Endothelial cell of umbilical vein (primary cell): Measurements from ENCODE around the gene PDE8B. TPM values are rescaled to one million over a fixed set of nuclear protein-coding genes. Genes with fewer than 3 reads are reported as not detected.

ENCODE experiments used
- BruUV-seq: library from RNA; stranded (reverse); fragments of 400-500 nt; replicated peaks from 2 replicates; lab custom pipeline; 2021; lab: Mats Ljungman, UMichigan
- CTCF ChIA-PET: fragments of 300-600, 350-600 bp; sonication (Branson Sonifier 250); formaldehyde crosslinking; loops from one replicate; lab custom pipeline; 2021; ENCODE audit warnings: antibody characterized with exemption, inconsistent platforms; lab: Charles Lee
- POLR2A ChIA-PET: fragments of 300-600, 350-600 bp; sonication (Branson Sonifier 250); formaldehyde crosslinking; loops from one replicate; lab custom pipeline; 2021; ENCODE audit warnings: antibody characterized with exemption, inconsistent platforms; lab: Charles Lee
- DNase-seq: peaks from one replicate; pipeline ENCODE4 v3.0.0-alpha.2; 2011; ENCODE audit warnings: low read depth, low spot score
- FAIRE-seq: peaks from 2 replicates; lab custom pipeline; 2011; peaks lifted over from hg19 to GRCh38; lab: Jason Lieb, UNC
- H2AFZ ChIP-seq: 2 replicates; pipeline ENCODE4 v1.6.0; 2012; ENCODE audit warnings: low read depth, low read length, control low read depth, inconsistent platforms
- H3K27ac ChIP-seq: 2 replicates; pipeline ENCODE4 v1.5.1; 2011; ENCODE audit warnings: low read depth, mild to moderate bottlenecking, control low read depth, low read length, moderate library complexity; ENCODE audit not compliant: insufficient read depth
- H3K27me3 ChIP-seq, 2 experiments: 2 replicates each; pipeline versions ENCODE4 v1.6.0 to v1.6.1; 2011; ENCODE audit warnings: low read length in 2 of 2, mixed read lengths in 1 of 2; ENCODE audit not compliant: control insufficient read depth in 2 of 2, insufficient read depth in 2 of 2
- H3K36me3 ChIP-seq, 2 experiments: 2 replicates in 1 of 2; 3 replicates in 1 of 2; pipeline ENCODE4 v1.5.1; 2011; ENCODE audit warnings: low read length in 2 of 2, mild to moderate bottlenecking in 1 of 2, moderate library complexity in 1 of 2; ENCODE audit not compliant: control insufficient read depth in 2 of 2, insufficient read depth in 2 of 2; ENCODE audit errors: extremely low read depth in 1 of 2
- H3K4me1 ChIP-seq: 3 replicates; pipeline ENCODE4 v1.5.1; 2011; ENCODE audit warnings: mild to moderate bottlenecking, low read length; ENCODE audit not compliant: control insufficient read depth, insufficient read depth; ENCODE audit errors: extremely low read depth
- H3K4me2 ChIP-seq: 2 replicates; pipeline ENCODE4 v1.6.1; 2011; ENCODE audit warnings: low read length, control low read depth, mixed read lengths; ENCODE audit not compliant: insufficient read depth
- H3K4me3 ChIP-seq, 3 experiments: fragments of 200-600 bp in 1 of 3; sonication (generic), shearing (Covaris generic) in 1 of 3; replicated peaks in 1 of 3; 2 replicates each; pipeline ENCODE4 v1.5.1; 2011 to 2016; ENCODE audit warnings: control low read depth in 3 of 3, low read length in 3 of 3, mild to moderate bottlenecking in 2 of 3, inconsistent platforms in 1 of 3, low read depth in 1 of 3, moderate library complexity in 1 of 3; ENCODE audit not compliant: insufficient read depth in 1 of 3
- H3K79me2 ChIP-seq: 2 replicates; pipeline ENCODE4 v1.6.0; 2012; ENCODE audit warnings: low read length, inconsistent platforms; ENCODE audit not compliant: control insufficient read depth, insufficient read depth
- H3K9ac ChIP-seq: replicated peaks from 2 replicates; pipeline ENCODE3; 2011; ENCODE audit warnings: low read length, control low read depth; ENCODE audit not compliant: insufficient read depth; ENCODE audit errors: extremely low read depth
- H3K9me1 ChIP-seq: replicated peaks from 3 replicates; pipeline ENCODE4 v1.6.0; 2011; ENCODE audit warnings: mild to moderate bottlenecking, low read length; ENCODE audit not compliant: control insufficient read depth, insufficient read depth; ENCODE audit errors: extremely low read depth
- H3K9me3 ChIP-seq: replicated peaks from 2 replicates; pipeline ENCODE4 v1.5.1; 2012; ENCODE audit warnings: low read length, inconsistent platforms; ENCODE audit not compliant: control insufficient read depth, insufficient read depth
- H4K20me1 ChIP-seq: replicated peaks from 2 replicates; pipeline ENCODE3; 2011; ENCODE audit warnings: mild to moderate bottlenecking, low read length; ENCODE audit not compliant: control insufficient read depth, insufficient read depth; ENCODE audit errors: extremely low read depth
- CTCF ChIP-seq, 2 donors: IDR thresholded peaks; 1 replicate in 1 of 2; 2 replicates in 1 of 2; pipeline ENCODE4 v1.5.1; 2011; ENCODE audit warnings: low read length in 2 of 2, mild to moderate bottlenecking in 2 of 2, moderate library complexity in 2 of 2, control low read depth in 1 of 2, inconsistent platforms in 1 of 2, low read depth in 1 of 2; ENCODE audit not compliant: insufficient read depth in 1 of 2; ENCODE audit errors: extremely low read depth in 1 of 2
- FOS ChIP-seq: IDR thresholded peaks from 2 replicates; pipeline ENCODE4 v1.6.1; 2011; ENCODE audit warnings: mild to moderate bottlenecking, low read length, moderate library complexity, borderline replicate concordance; ENCODE audit not compliant: insufficient read depth
- GATA2 ChIP-seq: IDR thresholded peaks from 2 replicates; pipeline ENCODE4 v1.7.0; 2011; ENCODE audit warnings: low read depth, mild to moderate bottlenecking, moderate library complexity, mixed read lengths, low read length; ENCODE audit not compliant: insufficient read length, insufficient read depth
- JUN ChIP-seq: IDR thresholded peaks from 2 replicates; pipeline ENCODE4 v1.6.1; 2011; ENCODE audit warnings: borderline replicate concordance, low read depth; ENCODE audit not compliant: insufficient read length, insufficient read depth
- MAX ChIP-seq: IDR thresholded peaks from 2 replicates; pipeline ENCODE4 v1.6.1; 2011; ENCODE audit not compliant: insufficient read depth, insufficient read length
- MYC ChIP-seq: IDR thresholded peaks from one replicate; pipeline ENCODE4 v1.6.1; 2011; ENCODE audit warnings: mild to moderate bottlenecking, low read depth, low read length
- dilution Hi-C: fragments of 300-500 bp; cut with MboI; formaldehyde crosslinking; loops from one replicate; pipeline ENCODE4 v1.15.0; 2019; ENCODE audit warnings: low sequenced_read_pairs; ENCODE audit not compliant: extremely low pct_ligation_motif_present
- intact Hi-C: fragments of 100-400 bp; cut with micrococcal nuclease; formaldehyde crosslinking; loops from one replicate; pipeline ENCODE4 v1.10.0; 2022
- polyA plus RNA-seq, 4 experiments: library from polyadenylated mRNA; depleted of rRNA in 3 of 4; stranded (reverse) in 3 of 4; unstranded in 1 of 4; fragments of >200 nt; gene quantifications; 2 replicates each; pipeline versions ENCODE4 v1.2.1 to v1.2.3, GENCODE V29; 2011 to 2012; ENCODE audit warnings: missing spikeins in 1 of 4
- total RNA-seq: library from RNA; stranded (reverse); gene quantifications from 2 replicates; pipeline ENCODE4 v1.2.3, GENCODE V29; 2021

PDE8B gene
- total and polyA plus RNA-seq, 2 donors (not counting 3 experiments of a cell fraction or from before 2014, with no cell fraction given), result not detected

- ChIA-PET CTCF (no interaction called here), POLR2A (no interaction called here)
- TF ChIP-seq JUN, result no peak
- no peak for TF ChIP-seq CTCF (IDR thresholded peaks at IDR 0.05; ENCODE audit: extremely low read depth in 1 of 2, insufficient read depth in 1 of 2, low read depth in 1 of 2, low read length in 2 of 2)
- no peak for TF ChIP-seq FOS
- no peak for TF ChIP-seq MYC
- TF ChIP-seq MAX, result no peak
- TF ChIP-seq GATA2, result no peak
- dilution Hi-C loops, result no loop called here
- Histone ChIP-seq H4K20me1 (no peaks in the 10 kb centered on the region), H3K27me3 (peaks cover 12 to 13% of the 10 kb centered on the region in 2 experiments), H3K36me3 (no peaks in the 10 kb centered on the region), H3K9me3 (no peaks in the 10 kb centered on the region), H3K27ac (no peak overlapping the region), H3K9me1 (no peaks in the 10 kb centered on the region), H3K4me2 (no peak overlapping the region), H3K4me3 (no peak overlapping the region), H3K4me1 (no peaks in the 10 kb centered on the region), H3K79me2 (no peaks in the 10 kb centered on the region), H2AFZ (no peak overlapping the region), H3K9ac (no peak overlapping the region)
- BruUV-seq, result no TSS peak
- DNase-seq, result no peak
- no peak for FAIRE-seq
- intact Hi-C loops, result no loop called here
These were observed 37.7 kb upstream of the PDE8B start for GRCh38 chr5:77172713-77173328.
